Endothelial cell of umbilical vein (primary cell): ENCODE measurements around the gene SLC47A2.

Experiments
- CTCF ChIP-seq, 2 donors: IDR thresholded peaks; 1 replicate in 1 of 2; 2 replicates in 1 of 2; pipeline ENCODE4 v1.5.1; 2011; ENCODE audit warnings: low read length in 2 of 2, mild to moderate bottlenecking in 2 of 2, moderate library complexity in 2 of 2, control low read depth in 1 of 2, inconsistent platforms in 1 of 2, low read depth in 1 of 2; ENCODE audit not compliant: insufficient read depth in 1 of 2; ENCODE audit errors: extremely low read depth in 1 of 2
- POLR2A ChIP-seq: IDR thresholded peaks from 2 replicates; pipeline ENCODE4 v1.6.1; 2012; ENCODE audit warnings: low read depth, mild to moderate bottlenecking, control low read depth, low read length
- POLR2AphosphoS5 ChIP-seq: IDR thresholded peaks from 2 replicates; pipeline ENCODE4 v1.6.1; 2012; ENCODE audit warnings: low read depth, mild to moderate bottlenecking, control low read depth, low read length, moderate library complexity; ENCODE audit not compliant: insufficient read depth

- TF ChIP-seq CTCF (IDR thresholded peaks at IDR 0.05; ENCODE audit: extremely low read depth in 1 of 2, insufficient read depth in 1 of 2, low read depth in 1 of 2, low read length in 2 of 2) (no peak), POLR2A (no peak), POLR2AphosphoS5 (no peak)
These were observed 43.5 kb upstream of the SLC47A2 start for GRCh38 chr17:19759568-19760549.
